ENCODE data around the gene SLF1.

SLF1 gene

GRCh38 chr5:94711785-94712184, 93.3 kb downstream of the SLF1 start:
- no peak for DNase-seq (ENCODE audit: low spot score)

DNA sequence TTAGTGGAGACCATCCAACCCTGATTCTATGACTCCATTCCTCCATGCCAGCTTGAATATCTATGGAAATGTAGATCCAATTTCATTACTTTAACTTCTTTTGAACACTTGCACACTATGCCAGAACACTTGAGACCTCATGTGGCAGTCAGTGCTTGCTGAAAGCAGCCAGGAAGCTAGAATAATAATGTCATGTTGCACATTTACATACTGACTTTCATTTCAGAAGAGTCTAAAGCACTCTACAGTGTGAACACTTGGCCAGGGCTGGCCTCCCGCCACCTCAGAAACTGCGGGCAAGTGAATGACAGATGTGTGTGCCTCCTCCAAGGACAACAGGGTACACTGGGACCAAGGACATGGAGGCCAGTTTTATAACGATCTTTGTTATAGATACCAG, 97.3 kb downstream of the SLF1 start:
- DNase-seq (ENCODE audit: low spot score) = no peak

GRCh38 chr5:94725142-94725541, 106.7 kb downstream of the SLF1 start:
- DNase-seq (ENCODE audit: low spot score) = no peak

GRCh38 chr5:94731471-94731870, 113.0 kb downstream of the SLF1 start:
- DNase-seq (ENCODE audit: low spot score) = no peak

- DNase-seq (ENCODE audit: low spot score) = no peak
These were observed 118.0 kb downstream of the SLF1 start for GRCh38 chr5:94736498-94736897.

DNA sequence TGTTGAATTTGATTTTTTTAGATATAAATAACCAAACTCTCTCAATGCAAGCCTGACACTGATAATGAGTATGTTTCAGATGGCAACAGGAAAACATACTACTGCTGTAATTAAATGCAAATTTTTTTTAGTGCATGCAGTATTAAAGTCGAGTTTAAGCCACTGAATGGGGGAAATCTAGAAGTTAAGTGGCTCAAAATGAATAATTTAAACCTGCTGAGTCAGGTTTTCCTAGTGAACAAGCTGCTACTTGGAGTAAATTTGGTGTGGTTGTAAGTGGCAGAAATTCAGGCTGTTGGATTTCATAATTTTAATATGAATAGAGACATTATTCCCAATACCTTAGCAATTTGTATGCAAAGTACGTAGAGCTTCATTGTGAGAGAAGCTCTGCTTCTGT, 121.8 kb downstream of the SLF1 start:
- no peak for DNase-seq (ENCODE audit: low spot score)

DNA sequence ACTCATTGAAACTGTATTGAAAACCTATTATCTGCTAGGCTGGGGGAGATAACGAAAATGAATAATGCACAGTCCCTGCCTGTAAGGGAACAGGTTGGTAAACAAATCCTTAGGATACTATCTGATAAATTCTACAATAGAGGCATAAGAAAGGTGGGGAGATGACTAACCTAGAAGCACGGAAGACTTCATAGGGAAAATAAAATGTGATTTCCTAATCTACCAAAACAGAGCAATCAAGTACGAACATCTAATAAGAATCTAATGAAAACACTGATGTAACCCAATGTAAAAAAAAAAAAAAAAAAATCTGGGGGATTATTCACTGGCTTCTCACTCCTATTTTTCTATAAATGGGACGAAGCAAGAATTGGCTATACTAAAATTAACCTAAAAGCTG, 124.4 kb downstream of the SLF1 start:
- DNase-seq (ENCODE audit: low spot score) = no peak

- DNase-seq (ENCODE audit: low spot score) = peak; percentile 11
These were observed 126.4 kb downstream of the SLF1 start for GRCh38 chr5:94744906-94745305.

DNA sequence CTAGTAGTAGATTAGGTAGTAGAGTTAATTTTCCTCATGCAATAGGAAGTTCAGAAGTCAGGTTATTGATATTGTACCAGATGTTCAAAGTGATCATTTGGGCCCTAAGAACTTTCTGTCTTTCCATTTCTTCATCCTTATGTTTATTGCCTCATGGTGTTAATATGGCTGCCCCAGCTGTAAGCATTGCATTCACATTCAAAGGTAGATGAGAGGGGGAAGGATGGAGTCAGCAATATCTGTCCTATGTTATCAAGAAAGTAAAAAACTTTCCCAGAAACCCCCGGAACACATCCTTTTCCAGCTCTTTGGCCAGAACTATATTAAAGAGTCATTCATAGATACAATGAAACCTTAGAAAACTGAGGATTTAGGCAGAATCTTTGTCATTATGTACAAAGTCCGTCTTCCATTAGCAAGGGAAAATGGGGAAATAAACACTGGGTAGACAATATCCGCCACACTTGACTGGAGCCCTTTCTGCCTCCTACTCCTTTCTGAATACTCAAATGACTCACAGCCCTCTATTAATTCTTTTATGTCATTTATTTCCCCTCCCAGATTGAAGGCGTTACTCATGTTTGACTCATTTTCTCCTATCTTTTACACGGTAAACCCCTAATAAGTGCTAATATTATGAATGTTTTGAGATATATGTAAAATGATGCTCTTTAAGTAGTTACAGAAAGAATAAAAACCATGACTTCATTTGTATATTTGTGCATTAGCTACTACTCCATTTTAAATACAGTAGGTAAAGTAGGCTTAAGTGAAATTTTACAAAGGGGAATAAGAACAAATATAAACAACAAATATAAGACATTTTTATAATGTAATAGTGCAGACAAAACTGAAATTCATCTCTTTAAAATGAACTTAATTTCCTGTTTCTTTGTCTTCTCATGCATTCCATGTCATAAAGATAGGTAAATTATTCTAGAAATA, 127.6 kb downstream of the SLF1 start:
- peak; percentile 60 for DNase-seq (ENCODE audit: low spot score)

GRCh38 chr5:94746731-94747124, 128.3 kb downstream of the SLF1 start:
- peak; percentile 25 for DNase-seq (ENCODE audit: low spot score)
